GM21423 (cell line): ENCODE results near the gene ALX4.
A peak's percentile ranks its signal among the peaks of the same experiment; 100 is the strongest.

Experiments used
- ATAC-seq: cut with Tn5 transposase; IDR thresholded peaks from one replicate; pipeline ENCODE4 v1.9.1; 2021; ENCODE audit warnings: mild to moderate bottlenecking, moderate library complexity; ENCODE audit not compliant: unreplicated experiment

Gene ALX4

GRCh38 chr11:44309478-44310205 lies at the start of gene ALX4:
TSS of gene ALX4 (minus strand) at chr11:44310139. CDS start at chr11:44310062, 77 bp downstream.
- no peak for ATAC-seq

GRCh38 chr11:44359162-44359561 lies 49.2 kb upstream of the ALX4 start:
- no peak for ATAC-seq

DNA sequence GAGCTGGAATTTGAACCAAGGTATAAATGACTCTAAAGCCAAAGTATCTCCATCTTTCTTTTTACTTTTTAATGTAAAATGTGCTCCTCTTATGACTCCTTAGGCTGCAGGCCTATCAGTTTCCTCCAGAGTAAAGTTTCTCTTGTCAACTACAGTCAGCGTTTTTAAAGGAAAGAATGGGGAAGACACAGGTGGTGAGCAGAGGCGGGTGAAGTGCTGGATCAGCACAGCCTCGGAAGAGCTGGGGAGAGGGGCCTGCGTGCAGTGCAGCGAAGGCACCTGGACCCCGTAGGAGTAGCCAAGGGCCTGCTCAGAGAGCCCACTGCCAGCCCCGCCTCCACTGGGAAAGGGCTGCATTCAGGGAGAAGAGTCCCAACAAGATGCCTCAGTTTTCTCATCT lies 48.8 kb upstream of the ALX4 start:
- ATAC-seq: no peak

DNA sequence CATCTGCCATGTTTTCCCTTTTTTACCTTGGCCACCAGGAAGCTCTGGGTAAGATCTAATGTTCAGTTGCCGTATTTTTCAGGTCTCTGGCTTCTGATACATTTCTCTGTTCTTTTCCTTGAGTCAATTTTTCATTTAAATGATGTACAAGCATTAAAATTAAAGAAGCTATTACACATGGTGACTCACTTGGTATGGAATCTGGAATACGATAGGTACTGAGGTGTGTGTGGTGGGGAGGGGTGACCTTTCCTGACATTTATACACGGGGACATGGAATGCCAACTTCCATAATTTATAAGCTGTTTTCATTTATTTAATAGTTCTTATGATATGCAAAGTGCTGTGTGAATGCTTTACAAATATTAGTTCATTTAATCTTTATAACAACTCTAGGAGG lies 47.8 kb upstream of the ALX4 start:
- ATAC-seq: no peak

DNA sequence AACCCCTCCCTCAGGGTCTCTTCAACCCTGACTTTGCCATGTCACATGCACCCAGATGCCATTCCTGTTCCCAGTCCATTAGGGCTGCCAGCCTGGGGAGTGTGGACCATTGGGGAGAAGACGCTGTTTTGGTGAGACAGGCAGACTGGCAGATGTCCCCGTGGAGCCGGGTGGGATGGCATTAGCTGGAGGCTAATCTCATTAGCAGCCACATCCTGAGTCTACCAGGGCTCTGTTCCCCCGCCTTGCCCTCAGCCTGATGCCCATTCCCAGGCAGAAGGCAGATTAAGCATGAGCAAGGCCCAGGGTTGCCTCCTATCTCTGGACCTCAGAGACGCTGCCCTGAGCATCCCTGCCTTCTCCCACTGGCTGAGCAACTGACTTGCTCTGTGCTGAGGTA lies 46.4 kb upstream of the ALX4 start:
- ATAC-seq: no peak

DNA sequence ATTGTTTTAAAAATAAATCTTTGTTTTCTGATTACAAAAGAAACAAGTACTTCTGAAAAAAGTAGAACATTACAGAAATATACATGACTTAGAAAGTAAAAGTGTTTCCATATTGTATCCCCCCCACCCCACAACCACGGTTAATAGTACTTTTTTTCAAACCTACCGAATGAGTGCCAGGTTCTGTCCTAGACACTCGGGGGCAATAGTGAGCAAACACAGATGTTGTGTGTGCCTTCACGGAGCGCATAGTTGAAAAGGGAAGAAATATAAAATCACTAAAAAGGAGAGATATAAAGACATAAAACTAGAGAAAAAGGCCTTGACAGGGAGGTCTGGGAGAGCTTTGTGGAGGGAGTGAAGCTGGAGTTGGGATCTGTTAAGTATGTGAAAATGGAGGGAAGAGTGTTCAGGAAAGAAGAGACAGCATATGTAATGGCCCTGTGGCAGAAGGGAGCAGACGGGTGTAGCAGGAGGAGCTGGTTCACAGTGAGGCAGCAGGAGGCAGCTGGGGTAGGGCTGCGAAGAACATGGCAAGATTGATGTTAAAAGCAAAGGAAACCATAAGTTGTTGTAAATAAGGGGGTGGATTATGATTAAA lies 42.1 kb upstream of the ALX4 start:
- ATAC-seq: no peak

- peak; percentile 63 for ATAC-seq
Measured at GRCh38 chr11:44351006-44351660, 41.2 kb upstream of the ALX4 start.

- ATAC-seq: no peak
Measured at GRCh38 chr11:44349328-44349727, 39.4 kb upstream of the ALX4 start.

GRCh38 chr11:44348721-44349120 lies 38.8 kb upstream of the ALX4 start:
- ATAC-seq: no peak

- no peak for ATAC-seq
Measured at GRCh38 chr11:44348114-44348513, 38.2 kb upstream of the ALX4 start.

DNA sequence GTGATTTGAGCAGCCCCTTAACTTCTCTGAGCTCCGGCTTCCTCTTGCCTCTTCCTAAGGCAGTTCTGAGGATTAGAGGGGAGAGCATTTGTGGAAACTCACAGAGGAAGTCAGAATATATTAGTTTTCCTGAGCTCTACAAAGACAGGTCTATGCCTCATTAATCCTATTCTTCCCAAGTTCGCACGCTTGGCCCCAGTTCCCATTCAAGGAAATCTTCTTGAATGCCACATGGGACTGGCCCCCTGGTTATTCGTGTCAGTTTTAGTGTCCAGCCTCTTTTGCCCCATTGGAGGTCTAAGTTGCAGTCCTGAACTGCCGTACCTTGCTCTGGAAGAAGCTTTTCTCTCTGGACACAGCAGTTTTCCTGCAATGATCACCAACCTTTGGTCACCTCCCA lies 37.6 kb upstream of the ALX4 start:
- ATAC-seq: no peak

- no peak for ATAC-seq
Measured at GRCh38 chr11:44346983-44347382, 37.0 kb upstream of the ALX4 start.

DNA sequence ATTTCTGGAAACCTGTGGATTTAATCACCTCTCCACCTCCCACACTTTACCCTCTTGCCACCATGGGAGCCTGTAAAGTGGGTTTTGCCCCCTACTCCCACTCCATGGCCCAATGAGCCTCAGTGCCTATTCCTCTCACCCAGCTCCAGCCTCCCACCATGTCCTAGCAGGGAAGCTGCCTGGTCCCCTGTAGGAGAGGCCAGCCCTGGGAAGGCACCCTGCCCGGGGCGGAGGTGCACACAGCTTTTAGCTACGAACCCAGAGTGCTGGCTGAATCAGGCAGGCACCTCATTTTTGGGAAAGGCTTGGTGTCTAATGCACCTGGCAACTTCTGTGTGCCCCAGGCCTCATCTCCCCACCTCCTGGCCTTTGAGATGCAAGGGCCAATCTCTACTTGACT lies 35.8 kb upstream of the ALX4 start:
- ATAC-seq: no peak

- no peak for ATAC-seq
Measured at GRCh38 chr11:44344921-44345320, 35.0 kb upstream of the ALX4 start.

GRCh38 chr11:44344423-44344820 lies 34.5 kb upstream of the ALX4 start:
- ATAC-seq: no peak

GRCh38 chr11:44343778-44344422 lies 34.0 kb upstream of the ALX4 start:
- ATAC-seq: no peak

GRCh38 chr11:44342616-44343015 lies 32.7 kb upstream of the ALX4 start:
- ATAC-seq: no peak

- no peak for ATAC-seq
Measured at GRCh38 chr11:44340656-44341055, 30.7 kb upstream of the ALX4 start.

GRCh38 chr11:44339530-44339883 lies 29.6 kb upstream of the ALX4 start:
- no peak for ATAC-seq

- ATAC-seq: no peak
Measured at GRCh38 chr11:44338698-44339529, 29.0 kb upstream of the ALX4 start.

- ATAC-seq: no peak
Measured at GRCh38 chr11:44338026-44338425, 28.1 kb upstream of the ALX4 start.
